Purkinje cell (primary cell): ENCODE data around the gene ACTL6A. TPM values are rescaled to one million over a fixed set of nuclear protein-coding genes. Genes with fewer than 3 reads are reported as not detected.

Source experiments
- polyA plus RNA-seq: library from polyadenylated mRNA; unstranded; fragments of >200 nt; fragmentation: Nextera tagmentation; gene quantifications from 2 replicates; pipeline ENCODE4 v1.2.1, GENCODE V29; 2014

ACTL6A gene
- 10.2 and 10.5 TPM in 2 replicates for polyA plus RNA-seq

GRCh38 chr3:179562591-179563270 is at the start of gene ACTL6A:
ACTL6A (plus strand) TSS chr3:179562926; CDS start chr3:179563093, 167 bp downstream.

DNA sequence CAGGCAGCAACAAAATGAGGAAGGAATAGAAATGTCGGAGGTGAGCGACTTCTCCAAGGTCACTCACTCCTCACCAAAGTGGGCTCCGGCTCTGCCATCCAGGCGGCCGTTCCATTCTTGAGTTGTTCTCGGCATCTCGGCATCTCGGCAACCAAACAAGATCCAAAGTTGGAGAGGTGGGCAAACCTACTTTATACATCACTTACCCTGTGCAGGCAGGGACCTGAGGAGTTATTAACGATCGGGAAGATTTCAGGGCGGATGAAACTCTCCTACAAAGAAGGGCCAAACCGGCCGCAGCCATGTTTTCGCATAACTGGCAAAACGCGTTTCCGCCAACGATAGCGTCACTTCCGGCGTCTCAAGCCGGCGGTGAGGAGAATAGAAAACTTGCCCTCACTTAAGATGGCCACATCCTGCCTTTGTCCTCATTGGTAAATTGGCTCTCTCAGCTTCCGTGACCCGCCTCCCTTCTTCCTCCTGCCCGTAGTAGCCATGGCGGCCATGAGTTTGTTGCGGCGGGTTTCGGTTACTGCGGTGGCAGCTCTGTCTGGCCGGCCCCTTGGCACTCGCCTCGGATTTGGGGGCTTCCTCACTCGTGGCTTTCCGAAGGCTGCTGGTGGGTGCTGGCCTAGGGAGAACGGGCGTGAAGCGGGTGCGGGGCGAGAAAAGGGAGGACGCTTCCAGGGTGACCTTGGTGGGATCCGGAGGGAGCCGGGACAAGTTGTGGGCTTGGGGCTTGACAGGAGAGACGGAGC is 41.8 kb downstream of the ACTL6A start, which contains the start of the genes MRPL47 and NDUFB5:
TSS of gene MRPL47 (minus strand) at position 318 of the 758 bp plus-strand sequence. CDS start at position 304, 14 bp downstream.
TSS of gene NDUFB5 (plus strand) at position 474 of the 758 bp plus-strand sequence. CDS start at position 496, 22 bp downstream.

Other genes with a start within 250 kb of the ACTL6A start
- gene ZNF639, start 239.9 kb upstream of the ACTL6A start, polyA plus RNA-seq: 12.4 and 13.1 TPM in 2 replicates
- 25.9 and 27.7 TPM in 2 replicates for gene MFN1, start 215.2 kb upstream of the ACTL6A start, polyA plus RNA-seq
- gene GNB4, start 111.5 kb upstream of the ACTL6A start, polyA plus RNA-seq: 2.2 and 4.8 TPM in 2 replicates
- gene MRPL47, start 41.7 kb downstream of the ACTL6A start, polyA plus RNA-seq: 207 and 261 TPM in 2 replicates
- gene NDUFB5, start 41.9 kb downstream of the ACTL6A start, polyA plus RNA-seq: 394 and 473 TPM in 2 replicates
- gene USP13, start 90.1 kb downstream of the ACTL6A start, polyA plus RNA-seq: 4.0 and 4.8 TPM in 2 replicates